HL-60 (cell line): Measurements from ENCODE around the gene WDR45B.

Source experiments
- DNase-seq, 2 experiments: peaks; one replicate each; pipeline ENCODE4 v3.0.0-alpha.2; 2010 to 2020; ENCODE audit warnings: low read depth in 1 of 2, low spot score in 1 of 2
- H3K27ac ChIP-seq: fragments of 250-450 bp; sonication (Bioruptor Pico); replicated peaks from 2 replicates; pipeline ENCODE4 v1.5.1; 2020; ENCODE audit warnings: mild to moderate bottlenecking, moderate library complexity
- H3K27me3 ChIP-seq: fragments of 250-450 bp; sonication (Bioruptor Pico); 2 replicates; pipeline ENCODE4 v1.5.1; 2021; ENCODE audit warnings: mild to moderate bottlenecking, moderate library complexity; ENCODE audit not compliant: insufficient read depth, poor library complexity, severe bottlenecking
- H3K4me3 ChIP-seq: replicated peaks from 2 replicates; pipeline ENCODE4 v1.5.1; 2011; ENCODE audit warnings: mild to moderate bottlenecking, control low read depth, low read length; ENCODE audit not compliant: insufficient read depth
- CTCF ChIP-seq: IDR thresholded peaks from one replicate; pipeline ENCODE4 v1.5.1; 2011; ENCODE audit warnings: low read length, control low read depth, inconsistent platforms; ENCODE audit not compliant: insufficient read depth
- GABPA ChIP-seq: IDR thresholded peaks from 2 replicates; pipeline ENCODE4 v1.6.1; 2012; ENCODE audit warnings: low read depth
- POLR2AphosphoS5 ChIP-seq: IDR thresholded peaks from 2 replicates; pipeline ENCODE4 v1.6.1; 2012; ENCODE audit warnings: low read depth
- REST ChIP-seq: IDR thresholded peaks from 2 replicates; pipeline ENCODE4 v1.6.1; 2012; ENCODE audit warnings: low read depth; ENCODE audit not compliant: insufficient replicate concordance
- SPI1 ChIP-seq: IDR thresholded peaks from 2 replicates; pipeline ENCODE4 v1.6.1; 2012; ENCODE audit warnings: low read depth, mild to moderate bottlenecking, borderline replicate concordance

The WDR45B gene

GRCh38 chr17:82663381-82664275 lies 15.4 kb upstream of the WDR45B start:
- Histone ChIP-seq H3K27ac (no peak overlapping the region), H3K4me3 (no peak overlapping the region), H3K27me3 (no peaks in the 10 kb centered on the region)
- TF ChIP-seq POLR2AphosphoS5 (no peak), GABPA (no peak), SPI1 (no peak)
- DNase-seq: no peak

- TF ChIP-seq CTCF: no peak
- TF ChIP-seq GABPA: no peak
- no peak for TF ChIP-seq SPI1
- TF ChIP-seq POLR2AphosphoS5: no peak
- TF ChIP-seq REST: no peak
- Histone ChIP-seq H3K4me3 (no peak overlapping the region), H3K27me3 (no peaks in the 10 kb centered on the region), H3K27ac (no peak overlapping the region)
- DNase-seq: no peak
These were observed 14.5 kb upstream of the WDR45B start for GRCh38 chr17:82662711-82663261.

DNA sequence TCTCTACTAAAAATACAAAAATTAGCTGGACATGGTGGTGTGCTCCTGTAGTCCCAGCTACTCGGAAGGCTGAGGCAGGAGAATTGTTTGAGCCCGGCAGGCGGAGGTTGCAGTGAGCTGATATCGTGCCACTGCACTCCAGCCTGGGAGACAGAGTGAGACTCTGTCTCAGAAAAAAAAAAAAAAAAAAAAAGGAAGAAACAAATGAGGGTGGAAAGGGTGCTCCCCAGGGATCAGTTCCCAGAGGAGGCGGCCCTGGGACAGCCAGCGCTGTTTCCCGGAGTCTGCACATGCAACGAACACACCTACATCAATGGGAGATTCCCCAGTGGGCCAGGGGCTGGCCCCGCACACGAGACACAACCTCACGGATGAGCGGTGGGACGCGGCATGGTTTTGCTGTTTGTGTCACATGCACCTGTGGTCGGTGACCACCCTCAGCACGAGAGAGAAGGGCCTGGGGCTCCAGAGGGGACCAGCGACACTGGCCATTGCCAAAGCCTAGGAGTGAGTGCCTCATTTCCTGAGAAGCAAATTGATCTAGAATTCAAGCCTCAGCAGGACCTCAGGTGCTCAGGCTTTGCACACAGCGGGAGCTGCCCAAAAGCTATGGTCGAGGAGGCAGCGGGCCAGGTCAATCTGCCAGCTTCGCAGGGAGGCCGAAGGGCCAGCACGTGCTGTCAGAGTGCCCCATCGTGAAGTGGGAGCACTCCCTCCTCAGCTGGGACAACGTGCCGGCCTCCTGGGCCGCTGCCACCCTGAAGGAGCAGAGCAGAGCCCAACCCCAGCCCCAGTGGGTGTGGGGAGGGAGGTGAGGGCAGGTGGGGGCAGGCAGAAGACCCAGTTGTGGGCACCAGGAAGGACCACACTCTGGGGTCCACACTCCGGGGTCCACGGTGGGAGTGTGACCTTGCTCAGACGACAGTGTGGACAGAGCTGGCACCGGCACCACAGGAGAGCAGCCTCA lies 13.8 kb upstream of the WDR45B start:
- Histone ChIP-seq H3K4me3 (no peak overlapping the region), H3K27me3 (no peaks in the 10 kb centered on the region), H3K27ac (no peak overlapping the region)
- DNase-seq: no peak
- no peak for TF ChIP-seq REST
- TF ChIP-seq SPI1: no peak
- no peak for TF ChIP-seq GABPA
- no peak for TF ChIP-seq CTCF
- no peak for TF ChIP-seq POLR2AphosphoS5

DNA sequence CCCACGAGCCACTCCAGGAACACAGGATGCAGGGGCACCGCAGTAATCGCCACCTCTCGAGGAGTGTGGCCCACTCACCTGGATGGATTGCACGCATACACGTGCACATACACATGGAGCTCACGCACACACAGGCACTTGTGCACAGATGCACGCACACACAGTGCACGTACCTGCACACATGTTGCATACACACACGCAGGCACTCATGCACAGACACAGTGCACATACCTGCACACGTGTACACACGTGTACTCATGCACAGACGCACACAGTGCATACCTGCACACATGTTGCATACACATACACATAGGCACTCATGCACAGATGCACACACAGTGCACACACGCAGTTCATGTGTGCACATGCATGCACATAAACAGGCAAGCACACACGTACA lies 11.6 kb upstream of the WDR45B start:
- H3K27ac ChIP-seq: no peak overlapping the region
- DNase-seq: no peak
- no peak overlapping the region for H3K4me3 ChIP-seq
- TF ChIP-seq REST: no peak
- TF ChIP-seq GABPA: no peak
- TF ChIP-seq POLR2AphosphoS5: no peak
- no peak for TF ChIP-seq SPI1
- H3K27me3 ChIP-seq: no peaks in the 10 kb centered on the region
